HUES48 (cell line): ENCODE data around the gene RTN3.
A peak's percentile ranks its signal among the peaks of the same experiment; 100 is the strongest.
"Not testable (repeated sequence)": the region's sequence is repeated elsewhere in the genome, so short reads cannot be mapped to it uniquely, and the experiment has no call there.

Source experiments
- H3K27ac ChIP-seq: one replicate; pipeline ENCODE4 v1.7.0; 2013; ENCODE audit warnings: low read depth, low read length, inconsistent platforms
- H3K27me3 ChIP-seq: 2 replicates; pipeline ENCODE4 v1.6.1; 2013; ENCODE audit warnings: mild to moderate bottlenecking, low read length; ENCODE audit not compliant: control insufficient read depth, insufficient read depth
- H3K36me3 ChIP-seq: 2 replicates; pipeline ENCODE4 v1.6.1; 2013; ENCODE audit warnings: low read length; ENCODE audit not compliant: control insufficient read depth, insufficient read depth
- H3K4me1 ChIP-seq: 2 replicates; pipeline ENCODE4 v1.6.1; 2013; ENCODE audit warnings: mild to moderate bottlenecking, low read length; ENCODE audit not compliant: control insufficient read depth, insufficient read depth
- H3K4me3 ChIP-seq: 2 replicates; pipeline ENCODE4 v1.5.1; 2013; ENCODE audit warnings: mild to moderate bottlenecking, low read depth, low read length
- H3K9ac ChIP-seq: 2 replicates; pipeline ENCODE4 v1.6.1; 2013; ENCODE audit warnings: mild to moderate bottlenecking, low read depth, low read length, moderate library complexity
- H3K9me3 ChIP-seq: 2 replicates; pipeline ENCODE4 v1.6.1; 2013; ENCODE audit warnings: low read length; ENCODE audit not compliant: control insufficient read depth, insufficient read depth

RTN3 gene

GRCh38 chr11:63681321-63682065 is at the start of gene RTN3:
Gene RTN3 (plus strand): TSS chr11:63681500. CDS start chr11:63681637, 137 bp downstream.
- H3K4me1 ChIP-seq = peaks cover 16% of the 10 kb centered on the region
- peak within 1 kb of the TSS; percentile 86 for H3K4me3 ChIP-seq
- H3K27me3 ChIP-seq = no peaks in the 10 kb centered on the region
- no peaks in the 10 kb centered on the region for H3K9me3 ChIP-seq
- H3K27ac ChIP-seq = peak within 1 kb of the TSS; percentile 96
- peak within 1 kb of the TSS; percentile 54 for H3K9ac ChIP-seq
- peaks cover 6% of the 10 kb centered on the region; the same call in 1 of the 2 replicates for H3K36me3 ChIP-seq

GRCh38 chr11:63635762-63636465 is 45.4 kb upstream of the RTN3 start:
- Histone ChIP-seq H3K9ac (no peak overlapping the region), H3K4me3 (no peak overlapping the region), H3K27ac (no peak overlapping the region), H3K4me1 (peaks cover 5% of the 10 kb centered on the region), H3K9me3 (no peaks in the 10 kb centered on the region), H3K27me3 (no peaks in the 10 kb centered on the region), H3K36me3 (peaks cover 36% of the 10 kb centered on the region)

GRCh38 chr11:63638436-63638835 is 42.9 kb upstream of the RTN3 start:
- H3K27me3 ChIP-seq, H3K27ac ChIP-seq, H3K9me3 ChIP-seq, H3K9ac ChIP-seq, H3K4me3 ChIP-seq, H3K4me1 ChIP-seq: not testable (repeated sequence)
- H3K36me3 ChIP-seq = peaks cover 42% of the 10 kb centered on the region

GRCh38 chr11:63639199-63639832 is 42.0 kb upstream of the RTN3 start:
- Histone ChIP-seq H3K9me3 (no peaks in the 10 kb centered on the region), H3K36me3 (peaks cover 50% of the 10 kb centered on the region), H3K4me1 (peaks cover 5% of the 10 kb centered on the region)

GRCh38 chr11:63641727-63642126 is 39.6 kb upstream of the RTN3 start:
- Histone ChIP-seq H3K9me3 (no peaks in the 10 kb centered on the region), H3K27ac (no peak overlapping the region), H3K9ac (no peak overlapping the region), H3K4me1 (no peaks in the 10 kb centered on the region), H3K27me3 (no peaks in the 10 kb centered on the region), H3K36me3 (peaks cover 53% of the 10 kb centered on the region), H3K4me3 (no peak overlapping the region)

More at GRCh38 chr11:63639199-63639832, 42.0 kb upstream of the RTN3 start:
- no peak overlapping the region for H3K4me3 ChIP-seq
- H3K9ac ChIP-seq = no peak overlapping the region
- H3K27ac ChIP-seq = no peak overlapping the region
- H3K27me3 ChIP-seq = no peaks in the 10 kb centered on the region

- Histone ChIP-seq H3K27me3 (no peaks in the 10 kb centered on the region), H3K27ac (no peak overlapping the region), H3K9ac (no peak overlapping the region), H3K4me1 (no peaks in the 10 kb centered on the region), H3K9me3 (no peaks in the 10 kb centered on the region), H3K36me3 (peaks cover 63% of the 10 kb centered on the region), H3K4me3 (no peak overlapping the region)
These were observed 38.1 kb upstream of the RTN3 start for GRCh38 chr11:63643205-63643604.

GRCh38 chr11:63652671-63653070 is 28.6 kb upstream of the RTN3 start:
- H3K27me3 ChIP-seq = no peaks in the 10 kb centered on the region
- no peak overlapping the region for H3K4me3 ChIP-seq
- peaks cover 44% of the 10 kb centered on the region for H3K36me3 ChIP-seq
- H3K9me3 ChIP-seq = no peaks in the 10 kb centered on the region
- no peak overlapping the region for H3K9ac ChIP-seq
- no peak overlapping the region for H3K27ac ChIP-seq
- no peaks in the 10 kb centered on the region for H3K4me1 ChIP-seq

GRCh38 chr11:63660972-63661371 is 20.3 kb upstream of the RTN3 start:
- no peak overlapping the region for H3K9ac ChIP-seq
- H3K27ac ChIP-seq = no peak overlapping the region
- H3K27me3 ChIP-seq = no peaks in the 10 kb centered on the region
- H3K4me1 ChIP-seq = no peaks in the 10 kb centered on the region
- no peaks in the 10 kb centered on the region for H3K9me3 ChIP-seq
- H3K4me3 ChIP-seq = no peak overlapping the region
- H3K36me3 ChIP-seq = peaks cover 12% of the 10 kb centered on the region; the same call in 1 of the 2 replicates

- Histone ChIP-seq H3K4me3 (no peak overlapping the region), H3K27me3 (no peaks in the 10 kb centered on the region), H3K9me3 (no peaks in the 10 kb centered on the region), H3K9ac (no peak overlapping the region), H3K27ac (no peak overlapping the region), H3K36me3 (no peaks in the 10 kb centered on the region), H3K4me1 (no peaks in the 10 kb centered on the region)
These were observed 17.5 kb upstream of the RTN3 start for GRCh38 chr11:63663809-63664208.

- Histone ChIP-seq H3K27me3 (no peaks in the 10 kb centered on the region), H3K36me3 (no peaks in the 10 kb centered on the region), H3K4me1 (peaks cover 5% of the 10 kb centered on the region; the same call in 1 of the 2 replicates), H3K27ac (no peak overlapping the region), H3K4me3 (no peak overlapping the region), H3K9me3 (no peaks in the 10 kb centered on the region), H3K9ac (no peak overlapping the region)
These were observed 14.4 kb upstream of the RTN3 start for GRCh38 chr11:63666874-63667273.
